Fibroblast of skin of right quadriceps (primary cell): ENCODE results near the gene RAB22A.
"Not testable (repeated sequence)": the region's sequence is repeated elsewhere in the genome, so short reads cannot be mapped to it uniquely, and the experiment has no call there.

Experiments used
- DNase-seq: peaks from one replicate; pipeline ENCODE4 v3.0.0-alpha.2; 2013

The RAB22A gene

GRCh38 chr20:58389968-58390658 is 80.6 kb downstream of the RAB22A start:
- DNase-seq, result no peak

GRCh38 chr20:58390659-58391035 is 81.1 kb downstream of the RAB22A start:
- no peak for DNase-seq

- DNase-seq, result no peak
Observed at GRCh38 chr20:58392286-58392685, 82.8 kb downstream of the RAB22A start.

- DNase-seq, result peak; percentile 64
Observed at GRCh38 chr20:58393299-58393698, 83.8 kb downstream of the RAB22A start.

- no peak for DNase-seq
Observed at GRCh38 chr20:58394801-58395200, 85.3 kb downstream of the RAB22A start.

GRCh38 chr20:58395604-58396003 is 86.1 kb downstream of the RAB22A start:
- no peak for DNase-seq

GRCh38 chr20:58397429-58397828 is 87.9 kb downstream of the RAB22A start:
- no peak for DNase-seq

GRCh38 chr20:58398254-58398653 is 88.7 kb downstream of the RAB22A start:
- DNase-seq, result no peak

GRCh38 chr20:58399926-58400325 is 90.4 kb downstream of the RAB22A start:
- DNase-seq, result no peak

- DNase-seq, result no peak
Observed at GRCh38 chr20:58401162-58401561, 91.6 kb downstream of the RAB22A start.

- no peak for DNase-seq
Observed at GRCh38 chr20:58402305-58402704, 92.8 kb downstream of the RAB22A start.

- no peak for DNase-seq
Observed at GRCh38 chr20:58402827-58403226, 93.3 kb downstream of the RAB22A start.

- DNase-seq, result no peak
Observed at GRCh38 chr20:58403272-58403671, 93.8 kb downstream of the RAB22A start.

- DNase-seq, result no peak
Observed at GRCh38 chr20:58405504-58406291, 96.2 kb downstream of the RAB22A start.

- DNase-seq, result no peak
Observed at GRCh38 chr20:58406422-58407001, 97.0 kb downstream of the RAB22A start.

- no peak for DNase-seq
Observed at GRCh38 chr20:58407201-58407873, 97.8 kb downstream of the RAB22A start.

GRCh38 chr20:58407966-58408557 is 98.5 kb downstream of the RAB22A start:
- DNase-seq, result no peak

GRCh38 chr20:58408603-58409246 is 99.2 kb downstream of the RAB22A start:
- no peak for DNase-seq

GRCh38 chr20:58414216-58414615 is 104.7 kb downstream of the RAB22A start:
- not testable (repeated sequence) for DNase-seq

- not testable (repeated sequence) for DNase-seq
Observed at GRCh38 chr20:58414786-58415185, 105.3 kb downstream of the RAB22A start.

GRCh38 chr20:58416057-58416456 is 106.5 kb downstream of the RAB22A start:
- no peak for DNase-seq

GRCh38 chr20:58416835-58417234 is 107.3 kb downstream of the RAB22A start:
- DNase-seq, result no peak
